Measurements from ENCODE around the gene ALDH1A2. TPM values are rescaled to one million over a fixed set of nuclear protein-coding genes. Genes with fewer than 3 reads are reported as not detected.
"Not testable (repeated sequence)": the region's sequence is repeated elsewhere in the genome, so short reads cannot be mapped to it uniquely, and the experiment has no call there.

ALDH1A2 gene
- total RNA-seq, 1 donor from 2014 or later = 2.9 TPM

GRCh38 chr15:58069008-58069407, 3.5 kb upstream of the ALDH1A2 start:
- DNase-seq (ENCODE audit: low read depth) = no peak

- DNase-seq (ENCODE audit: low read depth) = peak; percentile 67
Observed at GRCh38 chr15:58066042-58066867, 744 bp upstream of the ALDH1A2 start.

GRCh38 chr15:58064980-58065444, 499 bp downstream of the ALDH1A2 start:
- no peak for DNase-seq (ENCODE audit: low read depth)

GRCh38 chr15:58064082-58064979, 1.2 kb downstream of the ALDH1A2 start:
- DNase-seq (ENCODE audit: low read depth) = no peak

GRCh38 chr15:58063614-58064013, 1.9 kb downstream of the ALDH1A2 start:
- no peak for DNase-seq (ENCODE audit: low read depth)

GRCh38 chr15:58062983-58063382, 2.5 kb downstream of the ALDH1A2 start:
- DNase-seq (ENCODE audit: low read depth) = no peak

- DNase-seq (ENCODE audit: low read depth) = no peak
Observed at GRCh38 chr15:58062175-58062574, 3.3 kb downstream of the ALDH1A2 start.

- no peak for DNase-seq (ENCODE audit: low read depth)
Observed at GRCh38 chr15:58060575-58060974, 4.9 kb downstream of the ALDH1A2 start.

- DNase-seq (ENCODE audit: low read depth) = no peak
Observed at GRCh38 chr15:58058729-58059128, 6.8 kb downstream of the ALDH1A2 start.

- DNase-seq (ENCODE audit: low read depth) = no peak
Observed at GRCh38 chr15:58058073-58058472, 7.4 kb downstream of the ALDH1A2 start.

- no peak for DNase-seq (ENCODE audit: low read depth)
Observed at GRCh38 chr15:58057559-58057958, 8.0 kb downstream of the ALDH1A2 start.

GRCh38 chr15:58056015-58056414, 9.5 kb downstream of the ALDH1A2 start:
- DNase-seq (ENCODE audit: low read depth) = no peak

GRCh38 chr15:58053315-58054153, 12.0 kb downstream of the ALDH1A2 start:
- no peak for DNase-seq (ENCODE audit: low read depth)

GRCh38 chr15:58052334-58052733, 13.2 kb downstream of the ALDH1A2 start:
- DNase-seq (ENCODE audit: low read depth) = no peak

GRCh38 chr15:58049520-58050227, 15.8 kb downstream of the ALDH1A2 start:
- no peak for DNase-seq (ENCODE audit: low read depth)

- no peak for DNase-seq (ENCODE audit: low read depth)
Observed at GRCh38 chr15:58048261-58048660, 17.2 kb downstream of the ALDH1A2 start.

GRCh38 chr15:58047149-58047548, 18.4 kb downstream of the ALDH1A2 start:
- DNase-seq (ENCODE audit: low read depth) = no peak

- no peak for DNase-seq (ENCODE audit: low read depth)
Observed at GRCh38 chr15:58046467-58046866, 19.0 kb downstream of the ALDH1A2 start.

GRCh38 chr15:58045376-58045775, 20.1 kb downstream of the ALDH1A2 start:
- DNase-seq (ENCODE audit: low read depth) = not testable (repeated sequence)

GRCh38 chr15:58044551-58044950, 21.0 kb downstream of the ALDH1A2 start:
- no peak for DNase-seq (ENCODE audit: low read depth)
